ENCODE data around the gene SAMD11.

SAMD11 gene

GRCh38 chr1:916173-917075 is 7.3 kb upstream of the SAMD11 start:
- no peak for DNase-seq (ENCODE audit: low spot score)

- DNase-seq (ENCODE audit: low spot score): no peak
These were observed 6.7 kb upstream of the SAMD11 start for GRCh38 chr1:917076-917459.

GRCh38 chr1:917466-918091 is 6.1 kb upstream of the SAMD11 start:
- no peak for DNase-seq (ENCODE audit: low spot score)

- DNase-seq (ENCODE audit: low spot score): no peak
These were observed 5.4 kb upstream of the SAMD11 start for GRCh38 chr1:918353-918752.

- no peak for DNase-seq (ENCODE audit: low spot score)
These were observed 4.9 kb upstream of the SAMD11 start for GRCh38 chr1:918843-919242.

- DNase-seq (ENCODE audit: low spot score): no peak
These were observed 4.4 kb upstream of the SAMD11 start for GRCh38 chr1:919271-919872.

- DNase-seq (ENCODE audit: low spot score): no peak
These were observed 3.7 kb upstream of the SAMD11 start for GRCh38 chr1:920010-920409.

GRCh38 chr1:920521-920920 is 3.2 kb upstream of the SAMD11 start:
- DNase-seq (ENCODE audit: low spot score): no peak

- peak; percentile 85 for DNase-seq (ENCODE audit: low spot score)
These were observed 2.5 kb upstream of the SAMD11 start for GRCh38 chr1:921011-921837.

GRCh38 chr1:923991-924655 is 400 bp downstream of the SAMD11 start:
- no peak for DNase-seq (ENCODE audit: low spot score)

- DNase-seq (ENCODE audit: low spot score): no peak
These were observed 1.2 kb downstream of the SAMD11 start for GRCh38 chr1:924656-925560.

GRCh38 chr1:925561-926421 is 2.1 kb downstream of the SAMD11 start:
- no peak for DNase-seq (ENCODE audit: low spot score)

- DNase-seq (ENCODE audit: low spot score): no peak
These were observed 3.5 kb downstream of the SAMD11 start for GRCh38 chr1:927234-927633.

GRCh38 chr1:927748-928147 is 4.0 kb downstream of the SAMD11 start:
- no peak for DNase-seq (ENCODE audit: low spot score)

- no peak for DNase-seq (ENCODE audit: low spot score)
These were observed 5.3 kb downstream of the SAMD11 start for GRCh38 chr1:928825-929661.

GRCh38 chr1:929712-930632 is 6.2 kb downstream of the SAMD11 start:
- DNase-seq (ENCODE audit: low spot score): no peak

- no peak for DNase-seq (ENCODE audit: low spot score)
These were observed 7.0 kb downstream of the SAMD11 start for GRCh38 chr1:930633-931138.

All from D341Med (cell line).